Measurements from ENCODE around the gene MSS51. TPM values are rescaled to one million over a fixed set of nuclear protein-coding genes. Genes with fewer than 3 reads are reported as not detected.

The MSS51 gene
- total and polyA plus RNA-seq, 3 donors from 2014 or later = 1.9 to 6.0 (median 3.5) TPM

DNA sequence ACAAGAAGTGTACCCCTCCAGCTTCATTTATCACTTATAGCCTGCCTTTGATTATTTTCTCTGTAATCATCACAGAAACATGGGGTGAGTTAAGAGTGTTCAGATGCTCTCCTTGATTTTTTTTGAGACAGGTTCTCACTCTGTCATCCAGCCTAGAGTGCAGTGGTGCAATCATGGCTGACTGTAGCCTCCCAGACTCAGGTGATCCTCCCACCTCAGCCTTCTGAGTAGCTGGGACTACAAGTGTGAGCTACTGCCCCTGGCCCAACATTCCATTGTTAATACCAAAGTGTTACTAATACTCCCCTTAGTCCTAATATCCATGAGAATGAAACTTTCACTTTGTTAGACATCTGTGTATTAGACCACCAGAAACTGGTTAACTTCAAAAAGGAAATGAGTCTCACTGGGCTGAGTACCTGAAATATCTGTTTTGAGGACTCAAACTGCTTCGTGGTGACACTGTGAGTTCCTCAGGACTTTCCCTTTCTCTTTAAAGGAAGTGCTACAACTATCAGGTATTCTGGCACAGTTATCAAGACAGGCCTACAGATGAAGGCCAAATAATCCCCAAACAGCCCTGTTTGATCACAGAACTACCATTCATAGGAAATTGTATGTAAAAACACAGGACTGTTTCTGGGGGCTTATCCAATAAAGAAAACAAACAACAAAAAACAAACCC, 54.2 kb downstream of the MSS51 start:
- TF ChIP-seq POLR2A (IDR thresholded peaks at IDR 0.05) = no peak
- TF ChIP-seq, protein P1, sequence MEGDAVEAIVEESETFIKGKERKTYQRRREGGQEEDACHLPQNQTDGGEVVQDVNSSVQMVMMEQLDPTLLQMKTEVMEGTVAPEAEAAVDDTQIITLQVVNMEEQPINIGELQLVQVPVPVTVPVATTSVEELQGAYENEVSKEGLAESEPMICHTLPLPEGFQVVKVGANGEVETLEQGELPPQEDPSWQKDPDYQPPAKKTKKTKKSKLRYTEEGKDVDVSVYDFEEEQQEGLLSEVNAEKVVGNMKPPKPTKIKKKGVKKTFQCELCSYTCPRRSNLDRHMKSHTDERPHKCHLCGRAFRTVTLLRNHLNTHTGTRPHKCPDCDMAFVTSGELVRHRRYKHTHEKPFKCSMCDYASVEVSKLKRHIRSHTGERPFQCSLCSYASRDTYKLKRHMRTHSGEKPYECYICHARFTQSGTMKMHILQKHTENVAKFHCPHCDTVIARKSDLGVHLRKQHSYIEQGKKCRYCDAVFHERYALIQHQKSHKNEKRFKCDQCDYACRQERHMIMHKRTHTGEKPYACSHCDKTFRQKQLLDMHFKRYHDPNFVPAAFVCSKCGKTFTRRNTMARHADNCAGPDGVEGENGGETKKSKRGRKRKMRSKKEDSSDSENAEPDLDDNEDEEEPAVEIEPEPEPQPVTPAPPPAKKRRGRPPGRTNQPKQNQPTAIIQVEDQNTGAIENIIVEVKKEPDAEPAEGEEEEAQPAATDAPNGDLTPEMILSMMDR (IDR thresholded peaks at IDR 0.05) = no peak
- Histone ChIP-seq H3K36me3 (ENCODE audit: low read depth, missing control alignments) (no peaks in the 10 kb centered on the region), H3K27me3 (no peaks in the 10 kb centered on the region), H3K9me3 (no peaks in the 10 kb centered on the region), H3K4me1 (no peaks in the 10 kb centered on the region), H3K27ac (no peak overlapping the region), H3K4me3 (no peak overlapping the region)
- DNase-seq = no peak
- 54 to 56% methylated on average over 1 of the region's 1 CpG for WGBS, 2 donors
- intact Hi-C loops (cut with DNase I; ENCODE audit: low total_unique reads) = no loop called here

DNA sequence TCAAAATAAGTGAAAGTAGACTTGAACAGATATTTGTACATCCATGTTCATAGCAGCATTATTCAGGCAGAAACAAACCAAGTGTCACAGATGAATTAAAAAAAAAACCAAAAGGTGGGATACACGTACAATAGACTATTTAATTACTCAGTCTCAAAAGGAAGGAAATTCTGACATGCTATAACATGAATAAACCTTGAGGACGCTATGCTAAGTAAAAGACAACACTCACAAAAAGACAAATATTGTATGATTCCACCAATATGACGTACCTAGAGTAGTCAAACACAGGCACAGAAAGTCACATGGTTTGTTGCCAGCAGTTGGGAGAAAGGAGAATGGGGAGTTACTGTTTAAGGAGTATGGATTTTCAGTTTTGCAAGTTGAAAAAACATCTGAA, 56.7 kb downstream of the MSS51 start:
- no peaks in the 10 kb centered on the region for H3K27me3 ChIP-seq
- WGBS, 2 donors = 80 to 86% methylated on average over 3 of the region's 3 CpGs
- H3K4me1 ChIP-seq = no peaks in the 10 kb centered on the region
- no peaks in the 10 kb centered on the region for H3K36me3 ChIP-seq (ENCODE audit: low read depth, missing control alignments)
- no peak for DNase-seq
- TF ChIP-seq POLR2A (IDR thresholded peaks at IDR 0.05) = no peak
- TF ChIP-seq, protein P1 (IDR thresholded peaks at IDR 0.05) = no peak
- H3K27ac ChIP-seq = no peak overlapping the region
- no peak overlapping the region for H3K4me3 ChIP-seq
- no peaks in the 10 kb centered on the region for H3K9me3 ChIP-seq
- intact Hi-C loops (cut with DNase I; ENCODE audit: low total_unique reads) = no loop called here

Other genes starting within 250 kb of the MSS51 start
- gene DNAJC9, start 186.3 kb downstream of the MSS51 start, total RNA-seq = 10 to 100 TPM; 30.2 to 31.1 TPM
- gene DNAJC9, start 186.3 kb downstream of the MSS51 start, polyA plus RNA-seq (ENCODE audit: insufficient read depth, low read depth, low replicate concordance) = 18.3 TPM
- 10 to 100 TPM; 45.7 to 59.6 TPM for gene MRPS16, start 180.9 kb downstream of the MSS51 start, total RNA-seq
- 83.5 TPM for gene MRPS16, start 180.9 kb downstream of the MSS51 start, polyA plus RNA-seq (ENCODE audit: insufficient read depth, low read depth, low replicate concordance)
- 10 to 100 TPM; 29.6 to 46.2 TPM for gene CFAP70, start 74.7 kb downstream of the MSS51 start, total RNA-seq
- 57.2 TPM for gene CFAP70, start 74.7 kb downstream of the MSS51 start, polyA plus RNA-seq (ENCODE audit: insufficient read depth, low read depth, low replicate concordance)
- 10 to 100 TPM; 43.9 to 64.5 TPM for gene ANXA7, start 19.5 kb downstream of the MSS51 start, total RNA-seq
- 76.3 TPM for gene ANXA7, start 19.5 kb downstream of the MSS51 start, polyA plus RNA-seq (ENCODE audit: insufficient read depth, low read depth, low replicate concordance)
- 10 to 100 TPM; 51.0 to 52.9 TPM for gene PPP3CB, start 62.5 kb upstream of the MSS51 start, total RNA-seq
- gene PPP3CB, start 62.5 kb upstream of the MSS51 start, polyA plus RNA-seq (ENCODE audit: insufficient read depth, low read depth, low replicate concordance) = 56.8 TPM
- gene USP54, start 157.8 kb upstream of the MSS51 start, total RNA-seq = 10 to 100 TPM; 61.3 to 77.9 TPM
- gene USP54, start 157.8 kb upstream of the MSS51 start, polyA plus RNA-seq (ENCODE audit: insufficient read depth, low read depth, low replicate concordance) = 40.7 TPM
- gene MYOZ1, start 207.9 kb upstream of the MSS51 start, total RNA-seq = 1 to 10 TPM; 2.4 to 3.2 TPM
- gene MYOZ1, start 207.9 kb upstream of the MSS51 start, polyA plus RNA-seq (ENCODE audit: insufficient read depth, low read depth, low replicate concordance) = 10.5 TPM
- under 1 TPM; 0.31 TPM for gene SYNPO2L, start 222.5 kb upstream of the MSS51 start, total RNA-seq
- 2.3 TPM for gene SYNPO2L, start 222.5 kb upstream of the MSS51 start, polyA plus RNA-seq (ENCODE audit: insufficient read depth, low read depth, low replicate concordance)